GM21723 (cell line): ENCODE measurements around the gene TFCP2.

Source experiments
- ATAC-seq: cut with Tn5 transposase; IDR thresholded peaks from one replicate; pipeline ENCODE4 v1.9.1; 2021; ENCODE audit warnings: mild to moderate bottlenecking, moderate library complexity; ENCODE audit not compliant: unreplicated experiment

TFCP2 gene

GRCh38 chr12:51160814-51161459 lies 12.0 kb downstream of the TFCP2 start:
- ATAC-seq: no peak

DNA sequence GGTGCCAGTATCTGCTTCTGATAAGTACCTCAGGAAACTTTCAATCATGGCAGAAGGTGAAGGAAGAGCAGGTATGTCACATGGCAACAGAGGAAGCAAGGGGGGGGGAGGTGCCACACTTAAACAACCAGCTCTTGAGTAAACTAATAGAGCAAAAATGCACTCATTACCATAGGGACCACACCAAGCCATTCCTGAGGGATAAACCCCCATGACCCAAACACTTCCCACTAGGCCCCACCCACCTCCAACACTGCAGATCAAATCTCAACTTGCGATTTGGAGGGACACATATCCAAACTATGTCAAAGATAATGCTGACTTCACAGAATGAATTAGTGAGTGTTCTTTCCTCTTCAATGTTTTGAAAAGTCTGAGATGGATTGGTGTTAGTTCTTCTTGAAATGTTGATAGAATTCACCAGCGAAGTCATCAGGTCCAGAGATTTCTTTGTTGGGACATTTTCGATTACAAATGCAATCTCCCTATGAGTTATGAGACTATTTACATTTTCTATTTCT lies 16.6 kb downstream of the TFCP2 start:
- no peak for ATAC-seq

GRCh38 chr12:51152953-51153352 lies 20.0 kb downstream of the TFCP2 start:
- no peak for ATAC-seq

DNA sequence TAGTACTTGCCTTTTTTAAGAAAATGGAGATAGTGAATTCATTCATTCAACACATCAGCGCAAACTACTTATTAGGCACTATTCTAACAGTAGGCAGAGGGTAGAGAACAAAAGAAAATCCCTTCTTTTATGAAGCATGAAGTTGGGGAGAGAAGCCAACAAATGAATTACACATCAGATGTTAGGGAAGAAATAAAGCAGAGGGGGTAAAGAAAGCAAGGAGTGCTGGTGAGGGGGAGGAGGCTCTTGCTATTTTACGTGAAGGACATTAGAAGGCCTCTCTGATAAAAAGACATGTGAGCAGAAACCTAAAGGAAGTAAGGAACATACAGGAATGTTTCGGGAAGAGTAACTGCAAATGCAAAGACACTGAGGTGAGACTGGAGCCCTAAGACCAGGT lies 22.2 kb downstream of the TFCP2 start:
- no peak for ATAC-seq

- no peak for ATAC-seq
Measured at GRCh38 chr12:51147309-51147708, 25.6 kb downstream of the TFCP2 start.

- no peak for ATAC-seq
Measured at GRCh38 chr12:51139292-51139844, 33.6 kb downstream of the TFCP2 start.

DNA sequence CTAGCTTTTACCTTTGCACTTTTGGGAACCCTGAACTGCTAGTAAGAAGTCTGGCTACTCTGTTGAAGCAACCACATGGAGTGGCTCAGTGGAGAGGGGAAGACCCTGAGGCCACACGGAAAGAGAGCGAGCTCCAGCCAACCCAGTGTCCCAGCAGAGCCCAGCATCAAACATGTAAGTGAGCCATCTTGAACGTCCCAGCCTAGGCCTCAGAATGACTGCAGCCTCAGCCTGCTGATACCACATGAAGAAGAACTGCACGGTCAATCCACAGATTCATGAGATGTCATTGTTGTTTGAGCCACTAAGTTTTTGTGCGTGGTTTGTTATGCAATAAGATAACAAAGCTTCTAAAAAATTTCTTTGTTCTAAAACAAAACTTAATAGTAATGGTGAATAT lies 40.2 kb downstream of the TFCP2 start:
- ATAC-seq: no peak

DNA sequence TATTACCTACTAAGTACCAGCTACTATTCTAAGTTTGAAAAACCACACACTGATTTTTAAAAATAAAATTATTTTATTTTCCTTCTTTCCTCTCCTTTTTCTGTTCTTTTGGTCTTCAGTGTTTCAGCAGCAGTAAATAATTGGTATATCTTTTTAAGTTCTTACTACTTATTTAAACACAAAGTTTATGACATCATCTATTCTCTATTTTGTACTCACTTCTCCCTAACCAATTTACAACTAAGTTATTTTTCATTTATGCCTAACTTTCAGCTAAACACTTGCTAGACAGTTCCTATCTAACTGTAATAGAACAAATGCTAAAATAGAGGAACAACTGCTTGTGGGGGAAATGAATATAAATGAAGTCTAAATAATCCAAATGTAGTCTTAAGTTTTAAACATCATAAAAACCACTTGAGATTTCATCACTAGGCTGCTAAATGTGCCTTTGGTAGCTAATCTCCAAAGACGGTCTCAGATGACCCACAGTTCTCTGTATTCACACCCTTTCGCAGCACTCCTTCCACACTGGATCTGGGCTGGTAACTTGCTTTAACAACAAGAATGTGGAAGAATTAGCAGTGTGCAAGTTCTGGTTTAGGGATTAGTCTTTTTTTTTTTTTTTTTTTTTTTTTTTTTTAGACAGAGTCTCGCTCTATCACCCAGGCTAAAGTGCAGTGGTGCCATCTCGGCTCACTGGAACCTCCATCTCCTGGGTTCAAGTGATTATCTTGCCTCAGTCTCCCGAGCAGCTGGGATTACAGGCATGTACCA lies 41.0 kb downstream of the TFCP2 start:
- no peak for ATAC-seq

- ATAC-seq: no peak
Measured at GRCh38 chr12:51128919-51129318, 44.0 kb downstream of the TFCP2 start.

- ATAC-seq: no peak
Measured at GRCh38 chr12:51127050-51127729, 45.7 kb downstream of the TFCP2 start.

GRCh38 chr12:51126297-51126696 lies 46.6 kb downstream of the TFCP2 start:
- no peak for ATAC-seq

DNA sequence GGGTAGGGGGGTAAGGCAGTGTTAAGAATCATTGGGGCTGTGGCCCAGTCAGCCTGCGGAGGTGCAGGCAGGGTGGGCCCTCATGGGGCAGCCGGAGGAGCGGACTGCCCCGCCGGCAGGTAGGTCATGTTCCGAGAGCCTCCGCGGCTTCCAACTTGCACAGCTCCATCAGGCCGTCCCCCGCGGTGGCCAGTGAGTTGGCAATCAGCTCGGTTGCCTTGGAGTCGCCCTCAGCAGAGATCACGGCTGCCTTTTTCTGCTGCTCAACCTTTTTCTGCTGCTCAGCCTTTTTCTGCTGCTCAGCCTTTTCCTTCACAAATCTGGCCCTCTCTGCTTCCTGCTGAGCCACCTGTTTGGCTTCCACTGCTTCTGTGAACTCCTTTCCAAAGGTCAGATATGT lies 48.4 kb downstream of the TFCP2 start:
- ATAC-seq: no peak

DNA sequence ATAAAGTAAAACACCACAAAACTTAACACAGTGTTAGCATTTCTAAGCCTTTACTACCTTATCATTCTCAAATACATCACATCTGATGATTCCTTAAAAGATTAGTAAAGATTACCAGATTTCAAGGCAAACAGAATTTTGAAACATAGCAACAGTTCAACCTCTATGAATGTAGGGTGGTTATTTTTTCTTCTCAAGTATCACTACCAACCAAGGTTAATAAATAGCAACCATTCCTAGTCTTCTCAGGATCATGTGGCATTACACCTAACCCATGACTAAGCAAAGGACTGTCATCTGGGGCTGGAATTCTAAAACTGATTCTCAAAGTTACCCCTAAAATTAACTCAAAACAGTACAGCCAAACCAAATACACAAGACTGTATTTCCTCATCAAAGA lies 50.1 kb downstream of the TFCP2 start:
- no peak for ATAC-seq

DNA sequence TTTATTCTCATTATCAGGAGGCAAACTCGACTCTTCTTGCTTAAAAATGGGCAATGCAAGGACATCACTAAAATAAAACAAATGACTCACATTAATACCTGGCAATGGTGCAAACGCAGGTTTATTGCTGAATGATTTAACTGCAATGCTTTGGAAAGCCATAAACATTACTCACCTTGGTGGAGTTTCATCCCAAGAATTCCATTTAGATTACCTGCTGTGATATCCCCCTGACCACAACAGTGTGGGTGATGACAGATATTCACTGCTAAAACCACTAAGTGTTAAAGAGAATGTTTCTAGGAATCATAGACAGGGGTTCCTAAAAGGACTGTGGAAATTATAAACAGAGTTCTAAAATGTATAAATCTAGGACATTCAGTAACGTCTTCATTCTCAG lies 54.2 kb downstream of the TFCP2 start:
- ATAC-seq: no peak

GRCh38 chr12:51115533-51115932 lies 57.4 kb downstream of the TFCP2 start:
- no peak for ATAC-seq

DNA sequence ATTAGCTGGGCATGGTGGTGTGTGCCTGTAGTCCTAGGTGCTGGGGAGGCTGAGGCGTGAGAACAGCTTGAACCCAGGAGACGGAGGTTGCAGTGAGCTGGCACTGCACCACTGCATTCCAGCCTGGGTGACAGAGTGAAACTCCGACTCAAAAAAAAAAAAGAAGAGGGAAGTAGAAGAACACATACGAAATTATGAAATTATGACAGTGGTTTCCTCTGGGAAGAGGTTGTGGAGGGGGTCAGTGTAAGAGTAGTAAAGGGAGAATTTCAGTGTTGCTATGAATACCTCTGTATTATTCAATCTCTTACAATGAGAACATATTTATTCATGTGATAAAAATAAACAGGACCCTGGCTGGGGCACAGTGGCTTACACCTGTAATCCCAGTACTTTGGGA lies 64.8 kb downstream of the TFCP2 start:
- no peak for ATAC-seq

- ATAC-seq: no peak
Measured at GRCh38 chr12:51103977-51104376, 69.0 kb downstream of the TFCP2 start.

- no peak for ATAC-seq
Measured at GRCh38 chr12:51098611-51099010, 74.3 kb downstream of the TFCP2 start.

GRCh38 chr12:51090705-51091229 lies 82.2 kb downstream of the TFCP2 start:
- ATAC-seq: no peak

GRCh38 chr12:51087818-51088217 lies 85.1 kb downstream of the TFCP2 start:
- no peak for ATAC-seq

DNA sequence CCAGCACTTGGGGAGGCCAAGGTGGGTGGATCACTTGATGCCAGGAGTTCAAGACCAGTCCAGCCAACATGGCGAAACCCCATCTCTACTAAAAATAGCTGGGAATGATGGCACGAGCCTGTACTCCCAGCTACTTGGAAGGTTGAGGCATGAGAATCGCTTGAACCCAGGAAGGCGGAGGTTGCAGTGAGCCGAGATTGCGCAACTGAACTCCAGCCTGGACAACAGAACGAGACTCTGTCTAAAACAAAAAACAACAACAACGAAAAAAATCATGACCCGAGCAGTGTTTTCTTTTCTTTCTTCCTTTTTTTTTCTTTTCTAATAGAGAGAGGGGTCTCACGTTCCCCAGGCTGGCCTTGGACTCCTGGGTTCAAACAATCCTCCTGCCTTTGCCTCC lies 86.0 kb downstream of the TFCP2 start:
- no peak for ATAC-seq
